Colonic mucosa (tissue), 4 donors: ENCODE results near the gene ZNF335. TPM values are rescaled to one million over a fixed set of nuclear protein-coding genes. Genes with fewer than 3 reads are reported as not detected.
A peak's percentile ranks its signal among the peaks of the same experiment; 100 is the strongest.

Experiments
- DNase-seq: peaks from one replicate; pipeline ENCODE4 v3.0.0-alpha.2; 2020
- H3K27ac ChIP-seq: fragments of 200-600 bp; one replicate; pipeline ENCODE4 v1.8.0; 2021
- H3K27me3 ChIP-seq: fragments of 200-600 bp; one replicate; pipeline ENCODE4 v1.8.0; 2021
- H3K36me3 ChIP-seq: fragments of 200-600 bp; one replicate; pipeline ENCODE4 v1.8.0; 2021
- H3K4me1 ChIP-seq: fragments of 200-600 bp; one replicate; pipeline ENCODE4 v1.8.0; 2021; ENCODE audit warnings: mild to moderate bottlenecking
- H3K4me3 ChIP-seq: fragments of 200-600 bp; one replicate; pipeline ENCODE4 v1.8.0; 2021
- H3K9ac ChIP-seq, 2 donors: one replicate each; pipeline ENCODE4 v1.7.0; 2013; ENCODE audit warnings: control low read depth in 2 of 2, low read depth in 2 of 2, low read length in 2 of 2
- H3K9me3 ChIP-seq: fragments of 200-600 bp; one replicate; pipeline ENCODE4 v1.8.0; 2021
- intact Hi-C: fragments of 100-400 bp; cut with DNase I; formaldehyde crosslinking; loops from one replicate; pipeline ENCODE4 v1.14.1; 2022
- total RNA-seq, 2 donors: library from RNA; stranded (reverse); fragmentation: NEBNext Ultra II Directional in 1 of 2; extraction: Animal tissue kit (Norgen Biotek cat#: 25700) in 1 of 2; gene quantifications; one replicate each; pipeline ENCODE4 v1.2.1, GENCODE V29; 2021
- TF ChIP-seq, protein P1 (sequence below): fragments of 200-600 bp; IDR thresholded peaks from one replicate; pipeline ENCODE4 v1.8.0; 2022; ENCODE audit warnings: antibody characterized with exemption, mild to moderate bottlenecking
- donor health status: healthy.
- donor health status: DM: no; HTN: no; CAD: no.
- donor health status: DM: no; HTN: no; CAD: no.

Gene ZNF335
- total RNA-seq, 2 donors from 2014 or later = 11.3 to 22.1 TPM

DNA sequence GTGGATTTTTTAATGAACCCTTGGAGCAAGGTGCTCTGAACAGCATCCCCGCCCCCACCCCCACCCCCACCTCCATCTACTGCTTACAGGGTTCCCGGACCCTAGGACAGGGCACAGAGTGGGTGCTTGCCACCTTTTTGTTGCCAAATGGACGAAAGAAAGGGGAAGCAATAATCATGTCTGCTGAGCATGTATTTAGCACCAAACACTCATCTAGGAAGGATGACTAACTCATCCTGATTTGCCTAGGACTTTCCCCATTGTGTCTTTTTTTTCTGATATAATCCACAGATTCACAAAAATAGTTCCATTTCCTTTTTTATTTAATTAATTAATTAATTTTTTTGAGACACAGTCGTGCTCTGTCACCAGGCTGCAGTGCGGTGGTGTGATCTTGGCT lies 58.9 kb downstream of the ZNF335 start:
- Histone ChIP-seq H3K4me3 (no peak overlapping the region), H3K9me3 (no peaks in the 10 kb centered on the region), H3K27me3 (no peaks in the 10 kb centered on the region), H3K36me3 (no peaks in the 10 kb centered on the region), H3K9ac (no peak overlapping the region), H3K27ac (no peak overlapping the region), H3K4me1 (peaks cover 7% of the 10 kb centered on the region)
- intact Hi-C loops = no loop called here
- TF ChIP-seq, protein P1, sequence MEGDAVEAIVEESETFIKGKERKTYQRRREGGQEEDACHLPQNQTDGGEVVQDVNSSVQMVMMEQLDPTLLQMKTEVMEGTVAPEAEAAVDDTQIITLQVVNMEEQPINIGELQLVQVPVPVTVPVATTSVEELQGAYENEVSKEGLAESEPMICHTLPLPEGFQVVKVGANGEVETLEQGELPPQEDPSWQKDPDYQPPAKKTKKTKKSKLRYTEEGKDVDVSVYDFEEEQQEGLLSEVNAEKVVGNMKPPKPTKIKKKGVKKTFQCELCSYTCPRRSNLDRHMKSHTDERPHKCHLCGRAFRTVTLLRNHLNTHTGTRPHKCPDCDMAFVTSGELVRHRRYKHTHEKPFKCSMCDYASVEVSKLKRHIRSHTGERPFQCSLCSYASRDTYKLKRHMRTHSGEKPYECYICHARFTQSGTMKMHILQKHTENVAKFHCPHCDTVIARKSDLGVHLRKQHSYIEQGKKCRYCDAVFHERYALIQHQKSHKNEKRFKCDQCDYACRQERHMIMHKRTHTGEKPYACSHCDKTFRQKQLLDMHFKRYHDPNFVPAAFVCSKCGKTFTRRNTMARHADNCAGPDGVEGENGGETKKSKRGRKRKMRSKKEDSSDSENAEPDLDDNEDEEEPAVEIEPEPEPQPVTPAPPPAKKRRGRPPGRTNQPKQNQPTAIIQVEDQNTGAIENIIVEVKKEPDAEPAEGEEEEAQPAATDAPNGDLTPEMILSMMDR = no peak
- DNase-seq = no peak

DNA sequence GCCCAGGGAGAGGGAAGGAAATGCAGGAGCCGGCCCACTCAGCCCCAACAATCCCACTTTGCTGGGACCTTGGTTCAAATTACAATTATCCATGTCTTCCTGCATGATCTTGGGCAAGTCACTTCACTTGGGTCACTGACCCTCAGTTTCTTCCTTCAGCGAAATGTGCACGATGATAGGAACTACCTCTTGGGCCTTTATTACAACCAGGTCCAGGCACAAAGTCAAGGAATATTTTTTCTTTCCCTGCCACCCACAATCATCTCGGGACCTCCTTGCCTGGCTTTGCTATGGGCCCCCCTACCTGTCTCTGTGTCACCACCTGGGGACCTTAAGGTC lies 59.7 kb downstream of the ZNF335 start:
- Histone ChIP-seq H3K4me3 (peak overlapping the region; percentile 46), H3K36me3 (no peaks in the 10 kb centered on the region), H3K4me1 (peaks cover 7% of the 10 kb centered on the region), H3K27me3 (no peaks in the 10 kb centered on the region), H3K9me3 (no peaks in the 10 kb centered on the region), H3K9ac (peak overlapping the region; percentile 57 to 74), H3K27ac (no peak overlapping the region)
- DNase-seq = no peak
- TF ChIP-seq, protein P1 = no peak
- intact Hi-C loops = no loop called here

DNA sequence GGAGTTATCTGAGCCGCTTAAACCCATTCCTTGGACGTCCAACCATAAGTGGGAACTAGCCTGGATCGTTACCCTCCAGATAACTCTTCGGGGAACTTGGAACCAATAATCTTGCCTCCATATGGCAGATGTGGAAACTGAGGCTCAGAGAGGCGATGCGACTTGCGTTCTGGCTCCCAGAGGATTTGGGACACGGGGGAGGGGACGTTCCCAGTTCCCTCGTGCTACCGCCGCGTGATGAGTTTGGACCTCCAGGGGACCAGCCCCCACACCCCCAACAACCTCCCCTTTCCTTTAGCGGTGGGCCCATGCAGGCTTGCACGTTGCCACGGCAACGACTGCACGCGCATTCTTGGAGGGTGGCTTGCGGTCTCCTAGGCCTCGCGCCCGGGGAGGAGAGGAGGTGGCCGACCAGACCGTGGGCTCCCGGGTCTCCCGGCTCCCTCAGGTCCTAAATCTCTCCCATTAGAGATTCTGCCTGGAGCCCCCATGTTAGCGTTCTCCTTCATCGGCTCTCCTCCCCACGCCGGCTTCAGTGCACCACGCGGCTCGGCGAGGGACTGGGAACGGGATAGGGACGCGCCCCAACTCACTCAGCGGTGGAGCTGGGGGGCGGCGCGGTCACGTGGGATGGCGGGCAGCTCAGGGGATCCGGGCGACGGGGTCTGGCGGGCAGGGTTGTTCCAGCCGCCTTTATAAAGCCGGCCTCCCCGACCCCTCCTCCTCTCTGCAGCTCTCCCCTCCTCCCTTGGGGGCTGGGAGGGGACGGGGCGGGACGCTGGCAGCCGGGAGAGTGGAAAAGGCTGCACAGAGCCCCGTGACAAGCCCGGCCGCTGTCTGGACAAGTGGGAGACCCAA lies 60.3 kb downstream of the ZNF335 start, which contains the start of gene PLTP:
TSS of gene PLTP (minus strand) at position 670 of the 858 bp plus-strand sequence. CDS start 703 bp downstream, outside the sequence.
- Histone ChIP-seq H3K9ac (peak within 1 kb of the TSS; percentile 57 to 74), H3K9me3 (no peaks in the 10 kb centered on the region), H3K4me1 (peaks cover 7% of the 10 kb centered on the region), H3K27ac (peak within 1 kb of the TSS; percentile 75), H3K4me3 (peak within 1 kb of the TSS; percentile 46), H3K36me3 (no peaks in the 10 kb centered on the region), H3K27me3 (no peaks in the 10 kb centered on the region)
- peak; percentile 63 for DNase-seq
- intact Hi-C loops = no loop called here
- TF ChIP-seq, protein P1 = no peak

DNA sequence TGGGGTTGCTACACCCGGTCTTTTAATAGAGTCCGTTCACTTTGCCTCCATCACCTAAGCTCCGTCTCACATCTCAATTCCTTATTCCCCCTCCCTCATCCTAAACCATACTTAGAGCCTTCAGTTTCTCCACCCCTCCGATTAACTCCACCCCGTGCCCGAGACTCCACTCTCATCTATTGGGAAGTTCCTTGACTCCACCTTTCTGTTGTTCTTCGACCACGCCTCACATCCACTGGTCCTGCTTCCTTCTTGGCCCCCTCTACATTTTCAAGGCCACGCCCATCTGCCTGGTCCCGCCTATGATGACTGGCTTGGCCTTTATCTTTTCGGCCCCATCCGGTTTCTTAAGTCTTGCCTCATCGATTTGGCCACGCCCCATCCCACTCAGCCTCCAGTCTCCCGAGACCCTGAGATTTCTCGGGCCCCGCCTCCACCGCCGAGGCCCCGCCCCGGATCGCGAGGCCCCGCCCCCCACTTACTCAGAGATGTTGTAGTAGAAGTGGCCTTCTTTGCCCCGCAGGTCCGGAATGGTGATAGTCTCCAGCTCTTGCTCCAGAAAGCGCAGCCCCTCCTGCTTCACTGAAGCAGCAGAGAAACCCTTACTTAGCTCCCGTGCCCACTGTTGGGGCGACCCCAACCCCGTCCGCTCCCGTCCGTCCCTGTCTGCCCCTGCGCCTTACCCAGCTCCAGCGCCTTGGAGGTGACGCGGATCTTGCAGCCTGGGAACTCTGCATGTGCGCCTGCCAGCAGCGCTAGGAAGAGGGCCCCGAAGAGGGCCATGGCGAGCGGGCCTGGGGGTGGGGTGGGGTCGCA lies 61.1 kb downstream of the ZNF335 start:
- Histone ChIP-seq H3K4me1 (peaks cover 7% of the 10 kb centered on the region), H3K9me3 (no peaks in the 10 kb centered on the region), H3K36me3 (no peaks in the 10 kb centered on the region), H3K27me3 (no peaks in the 10 kb centered on the region), H3K9ac (peak overlapping the region; percentile 57 to 74), H3K4me3 (peak overlapping the region; percentile 46), H3K27ac (peak overlapping the region; percentile 75)
- peak; percentile 98 for DNase-seq
- TF ChIP-seq, protein P1 = no peak
- intact Hi-C loops = no loop called here

DNA sequence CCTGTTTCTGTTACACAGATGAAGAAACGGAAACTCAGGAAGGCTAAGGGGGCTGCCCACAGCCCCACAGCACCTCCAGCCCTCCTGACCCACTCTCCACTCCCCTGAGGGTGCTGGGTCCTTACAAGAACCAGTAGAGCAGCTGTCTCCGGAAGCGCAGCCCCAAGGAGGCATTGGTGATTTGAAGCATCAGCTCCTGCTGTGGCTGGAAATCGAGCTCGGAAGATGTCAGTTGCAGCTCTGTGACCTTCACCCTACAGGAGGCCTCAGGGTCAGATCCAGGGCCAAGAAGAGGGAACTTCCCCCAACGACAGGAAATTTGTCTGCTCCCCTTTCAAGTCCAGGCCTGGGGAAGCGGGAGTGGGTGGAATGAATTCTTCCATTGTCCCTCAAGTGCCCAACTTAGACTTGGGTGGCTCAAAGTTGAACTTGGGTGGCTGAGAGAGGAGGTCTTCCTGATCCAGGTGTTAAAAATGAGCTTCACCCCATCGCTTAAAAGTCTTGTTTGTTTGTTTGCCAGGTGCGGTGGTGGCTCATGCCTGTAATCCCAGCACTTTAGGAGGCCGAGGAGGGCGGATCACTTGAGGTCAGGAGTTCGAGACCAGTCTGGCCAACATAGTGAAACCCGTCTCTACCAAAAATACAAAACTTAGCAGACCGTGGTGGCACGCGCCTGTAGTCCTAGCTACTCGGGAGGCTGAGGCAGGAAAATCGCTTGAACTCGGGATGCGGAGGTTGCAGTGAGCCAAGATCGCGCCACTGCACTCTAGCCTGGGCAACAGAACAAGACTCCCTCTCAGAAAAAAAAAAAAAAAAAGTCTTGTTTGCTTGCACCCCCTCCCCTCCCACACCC lies 62.0 kb downstream of the ZNF335 start:
- Histone ChIP-seq H3K4me1 (peaks cover 7% of the 10 kb centered on the region), H3K4me3 (no peak overlapping the region), H3K9ac (no peak overlapping the region), H3K36me3 (no peaks in the 10 kb centered on the region), H3K27ac (no peak overlapping the region), H3K27me3 (no peaks in the 10 kb centered on the region), H3K9me3 (no peaks in the 10 kb centered on the region)
- TF ChIP-seq, protein P1 = no peak
- intact Hi-C loops = no loop called here
- DNase-seq = no peak
